Left ventricle myocardium inferior (tissue), 1 donor: Measurements from ENCODE around the gene NCAN. TPM values are rescaled to one million over a fixed set of nuclear protein-coding genes. Genes with fewer than 3 reads are reported as not detected.

Experiments used
- DNase-seq: peaks from one replicate; pipeline ENCODE4 v3.0.0-alpha.2; 2020
- H3K27ac ChIP-seq: fragments of 200-600 bp; replicated peaks from 2 replicates; pipeline ENCODE4 v1.8.0; 2021
- H3K27me3 ChIP-seq: fragments of 200-600 bp; 2 replicates; pipeline ENCODE4 v1.8.0; 2021; ENCODE audit warnings: low read depth
- H3K36me3 ChIP-seq: fragments of 200-600 bp; 2 replicates; pipeline ENCODE4 v1.8.0; 2021
- H3K4me1 ChIP-seq: fragments of 200-600 bp; 2 replicates; pipeline ENCODE4 v1.8.0; 2021
- H3K4me3 ChIP-seq: fragments of 200-600 bp; 2 replicates; pipeline ENCODE4 v1.8.0; 2021; ENCODE audit warnings: mild to moderate bottlenecking, moderate library complexity
- H3K9me3 ChIP-seq: fragments of 200-600 bp; replicated peaks from 2 replicates; pipeline ENCODE4 v1.8.0; 2021
- CTCF ChIP-seq: fragments of 200-600 bp; IDR thresholded peaks from 2 replicates; pipeline ENCODE4 v1.8.0; 2021; ENCODE audit warnings: antibody characterized with exemption, mild to moderate bottlenecking, borderline replicate concordance
- intact Hi-C: fragments of 100-400 bp; cut with micrococcal nuclease; formaldehyde crosslinking; loops from one replicate; pipeline ENCODE4 v1.11.0; 2022
- total RNA-seq: library from RNA; stranded (reverse); fragmentation: NEBNext Ultra II Directional; extraction: Animal tissue kit (Norgen Biotek cat#: 25700); gene quantifications from one replicate; pipeline ENCODE4 v1.2.1, GENCODE V29; 2021
- donor health status: DM: no; HTN: yes; CAD: no; lungs with severe emphysema.

NCAN gene
- total RNA-seq, 1 donor from 2014 or later = not detected

GRCh38 chr19:19274146-19274545 is 62.4 kb downstream of the NCAN start:
- Histone ChIP-seq H3K27ac (no peak overlapping the region), H3K27me3 (peaks cover 17% of the 10 kb centered on the region), H3K4me1 (peaks cover 7% of the 10 kb centered on the region), H3K36me3 (peaks cover 41% of the 10 kb centered on the region), H3K9me3 (no peaks in the 10 kb centered on the region), H3K4me3 (no peak overlapping the region)
- TF ChIP-seq CTCF = no peak
- no peak for DNase-seq
- intact Hi-C loops = no loop called here

GRCh38 chr19:19274716-19275565 is 63.2 kb downstream of the NCAN start:
- H3K27ac ChIP-seq = no peak overlapping the region
- peaks cover 7% of the 10 kb centered on the region for H3K4me1 ChIP-seq
- H3K4me3 ChIP-seq = no peak overlapping the region
- H3K36me3 ChIP-seq = peaks cover 49% of the 10 kb centered on the region
- no peak for DNase-seq
- intact Hi-C loops = no loop called here
- TF ChIP-seq CTCF = no peak
- peaks cover 17% of the 10 kb centered on the region for H3K27me3 ChIP-seq
- no peaks in the 10 kb centered on the region for H3K9me3 ChIP-seq

GRCh38 chr19:19276386-19276785 is 64.6 kb downstream of the NCAN start:
- H3K4me1 ChIP-seq = peaks cover 7% of the 10 kb centered on the region
- no peak overlapping the region for H3K4me3 ChIP-seq
- H3K27me3 ChIP-seq = peaks cover 17% of the 10 kb centered on the region
- peaks cover 63% of the 10 kb centered on the region for H3K36me3 ChIP-seq
- TF ChIP-seq CTCF = no peak
- intact Hi-C loops = no loop called here
- no peak overlapping the region for H3K27ac ChIP-seq
- no peaks in the 10 kb centered on the region for H3K9me3 ChIP-seq
- DNase-seq = no peak

- Histone ChIP-seq H3K4me1 (peaks cover 7% of the 10 kb centered on the region), H3K27ac (no peak overlapping the region), H3K36me3 (peaks cover 68% of the 10 kb centered on the region), H3K9me3 (no peaks in the 10 kb centered on the region), H3K4me3 (no peak overlapping the region), H3K27me3 (peaks cover 17% of the 10 kb centered on the region)
- DNase-seq = no peak
- intact Hi-C loops = no loop called here
- no peak for TF ChIP-seq CTCF
Observed at GRCh38 chr19:19276851-19277250, 65.1 kb downstream of the NCAN start.

- Histone ChIP-seq H3K4me3 (no peak overlapping the region), H3K36me3 (peaks cover 81% of the 10 kb centered on the region), H3K27me3 (peaks cover 6% of the 10 kb centered on the region), H3K9me3 (no peaks in the 10 kb centered on the region), H3K4me1 (peaks cover 2% of the 10 kb centered on the region), H3K27ac (no peak overlapping the region)
- no peak for DNase-seq
- intact Hi-C loops = no loop called here
- no peak for TF ChIP-seq CTCF
Observed at GRCh38 chr19:19278315-19278714, 66.6 kb downstream of the NCAN start.
